GM04503 (cell line): ENCODE measurements around the gene RNF128.
"Not testable (repeated sequence)": the region's sequence is repeated elsewhere in the genome, so short reads cannot be mapped to it uniquely, and the experiment has no call there.

Experiments used
- DNase-seq: peaks from one replicate; pipeline ENCODE4 v3.0.0-alpha.2; 2012; ENCODE audit warnings: low read depth

RNF128 gene

GRCh38 chrX:106748377-106748776 is 21.9 kb downstream of the RNF128 start:
- no peak for DNase-seq

- no peak for DNase-seq
Observed at GRCh38 chrX:106751407-106751806, 24.9 kb downstream of the RNF128 start.

GRCh38 chrX:106752101-106752678 is 25.7 kb downstream of the RNF128 start:
- no peak for DNase-seq

- DNase-seq, result not testable (repeated sequence)
Observed at GRCh38 chrX:106769288-106769687, 42.8 kb downstream of the RNF128 start.

GRCh38 chrX:106774981-106775380 is 48.5 kb downstream of the RNF128 start:
- no peak for DNase-seq

- no peak for DNase-seq
Observed at GRCh38 chrX:106780264-106780663, 53.8 kb downstream of the RNF128 start.

GRCh38 chrX:106780664-106781377 is 54.3 kb downstream of the RNF128 start:
- DNase-seq, result no peak

GRCh38 chrX:106783716-106784115 is 57.2 kb downstream of the RNF128 start:
- no peak for DNase-seq

- DNase-seq, result no peak
Observed at GRCh38 chrX:106791495-106791894, 65.0 kb downstream of the RNF128 start.

- DNase-seq, result no peak
Observed at GRCh38 chrX:106802063-106802387, 75.5 kb downstream of the RNF128 start.

- DNase-seq, result peak; percentile 73
Observed at GRCh38 chrX:106802388-106803275, 76.1 kb downstream of the RNF128 start, which contains the start of gene TBC1D8B. TSS of gene TBC1D8B (plus strand) at chrX:106802673. CDS start at chrX:106802854, 181 bp downstream.

- DNase-seq, result no peak
Observed at GRCh38 chrX:106811131-106811910, 84.8 kb downstream of the RNF128 start.

GRCh38 chrX:106812930-106813329 is 86.4 kb downstream of the RNF128 start:
- DNase-seq, result not testable (repeated sequence)

- not testable (repeated sequence) for DNase-seq
Observed at GRCh38 chrX:106814093-106814492, 87.6 kb downstream of the RNF128 start.
